ENCODE measurements around the gene MEIS1. TPM values are rescaled to one million over a fixed set of nuclear protein-coding genes. Genes with fewer than 3 reads are reported as not detected.

MEIS1 gene
- total RNA-seq, 1 donor from 2014 or later = 24.1 TPM

GRCh38 chr2:66565291-66565690 lies 130.4 kb downstream of the MEIS1 start:
- DNase-seq (ENCODE audit: low read depth, low spot score) = no peak

GRCh38 chr2:66566726-66567399 lies 131.9 kb downstream of the MEIS1 start:
- no peak for DNase-seq (ENCODE audit: low read depth, low spot score)

GRCh38 chr2:66567729-66568128 lies 132.8 kb downstream of the MEIS1 start:
- no peak for DNase-seq (ENCODE audit: low read depth, low spot score)

- DNase-seq (ENCODE audit: low read depth, low spot score) = no peak
These were observed 133.8 kb downstream of the MEIS1 start for GRCh38 chr2:66568650-66569300.

GRCh38 chr2:66569321-66569851 lies 134.5 kb downstream of the MEIS1 start:
- DNase-seq (ENCODE audit: low read depth, low spot score) = no peak

- DNase-seq (ENCODE audit: low read depth, low spot score) = no peak
These were observed 135.0 kb downstream of the MEIS1 start for GRCh38 chr2:66569974-66570373.

- no peak for DNase-seq (ENCODE audit: low read depth, low spot score)
These were observed 135.5 kb downstream of the MEIS1 start for GRCh38 chr2:66570471-66570870.

GRCh38 chr2:66571918-66572317 lies 137.0 kb downstream of the MEIS1 start:
- no peak for DNase-seq (ENCODE audit: low read depth, low spot score)

- DNase-seq (ENCODE audit: low read depth, low spot score) = no peak
These were observed 137.5 kb downstream of the MEIS1 start for GRCh38 chr2:66572391-66572790.

GRCh38 chr2:66573416-66573815 lies 138.5 kb downstream of the MEIS1 start:
- DNase-seq (ENCODE audit: low read depth, low spot score) = no peak

GRCh38 chr2:66573821-66574233 lies 138.9 kb downstream of the MEIS1 start:
- DNase-seq (ENCODE audit: low read depth, low spot score) = no peak

- DNase-seq (ENCODE audit: low read depth, low spot score) = peak; percentile 68
These were observed 140.0 kb downstream of the MEIS1 start for GRCh38 chr2:66574701-66575624.

GRCh38 chr2:66575625-66576310 lies 140.8 kb downstream of the MEIS1 start:
- DNase-seq (ENCODE audit: low read depth, low spot score) = no peak

GRCh38 chr2:66576311-66576560 lies 141.3 kb downstream of the MEIS1 start:
- no peak for DNase-seq (ENCODE audit: low read depth, low spot score)

GRCh38 chr2:66576561-66577320 lies 141.8 kb downstream of the MEIS1 start:
- DNase-seq (ENCODE audit: low read depth, low spot score) = no peak

- DNase-seq (ENCODE audit: low read depth, low spot score) = no peak
These were observed 142.6 kb downstream of the MEIS1 start for GRCh38 chr2:66577321-66578053.

GRCh38 chr2:66578054-66578686 lies 143.2 kb downstream of the MEIS1 start:
- no peak for DNase-seq (ENCODE audit: low read depth, low spot score)

GRCh38 chr2:66578687-66579106 lies 143.8 kb downstream of the MEIS1 start:
- no peak for DNase-seq (ENCODE audit: low read depth, low spot score)

All from pulmonary artery endothelial cell (primary cell).